ENCODE results near the gene MAP4K1.

The MAP4K1 gene

GRCh38 chr19:38638461-38638860 lies 20.7 kb upstream of the MAP4K1 start:
- Histone ChIP-seq H3K9ac (ENCODE audit: low read length) (no peak overlapping the region), H3K9me2 (replicated peaks; ENCODE audit: insufficient read depth, low read length) (no peaks in the 10 kb centered on the region), H3F3A (ENCODE audit: insufficient read depth, low read length) (no peaks in the 10 kb centered on the region; the same call in 1 of the 2 replicates), H3K4me2 (ENCODE audit: low read depth, low read length) (no peak overlapping the region), H2AFZ (ENCODE audit: low read length) (no peak overlapping the region), H3K9me3 (replicated peaks; ENCODE audit: insufficient read depth, low read length) (no peaks in the 10 kb centered on the region), H3K79me2 (ENCODE audit: low read length) (no peaks in the 10 kb centered on the region), H3K27me3 (replicated peaks; ENCODE audit: insufficient read depth, low read length) (no peaks in the 10 kb centered on the region), H3K27ac (ENCODE audit: low read length) (no peak overlapping the region), H3K4me3 (ENCODE audit: low read length) (no peak overlapping the region), H4K20me1 (ENCODE audit: insufficient read depth, low read length) (no peaks in the 10 kb centered on the region), H3K4me1 (ENCODE audit: low read length) (peaks cover 6% of the 10 kb centered on the region), H3K36me3 (replicated peaks; ENCODE audit: insufficient read depth, low read length) (no peaks in the 10 kb centered on the region)
- TF ChIP-seq EZH2 (optimal IDR thresholded peaks at IDR 0.05; ENCODE audit: low read depth, low read length) (no peak), CTCF (IDR thresholded peaks at IDR 0.05; ENCODE audit: low read length) (no peak), EZH2phosphoT487 (IDR thresholded peaks at IDR 0.05; ENCODE audit: low read length) (no peak)
- DNase-seq = no peak

- no peak for DNase-seq
- Histone ChIP-seq H3K79me2 (ENCODE audit: low read length) (no peaks in the 10 kb centered on the region), H3K4me2 (ENCODE audit: low read depth, low read length) (no peak overlapping the region), H3K9ac (ENCODE audit: low read length) (no peak overlapping the region), H3K4me3 (ENCODE audit: low read length) (no peak overlapping the region), H3F3A (ENCODE audit: insufficient read depth, low read length) (no peaks in the 10 kb centered on the region; the same call in 1 of the 2 replicates), H3K9me2 (replicated peaks; ENCODE audit: insufficient read depth, low read length) (no peaks in the 10 kb centered on the region), H3K27ac (ENCODE audit: low read length) (no peak overlapping the region), H3K4me1 (ENCODE audit: low read length) (peaks cover 6% of the 10 kb centered on the region), H4K20me1 (ENCODE audit: insufficient read depth, low read length) (no peaks in the 10 kb centered on the region), H3K9me3 (replicated peaks; ENCODE audit: insufficient read depth, low read length) (no peaks in the 10 kb centered on the region), H3K27me3 (replicated peaks; ENCODE audit: insufficient read depth, low read length) (no peaks in the 10 kb centered on the region), H3K36me3 (replicated peaks; ENCODE audit: insufficient read depth, low read length) (no peaks in the 10 kb centered on the region), H2AFZ (ENCODE audit: low read length) (no peak overlapping the region)
- TF ChIP-seq EZH2phosphoT487 (IDR thresholded peaks at IDR 0.05; ENCODE audit: low read length) (no peak), CTCF (IDR thresholded peaks at IDR 0.05; ENCODE audit: low read length) (no peak), EZH2 (optimal IDR thresholded peaks at IDR 0.05; ENCODE audit: low read depth, low read length) (no peak)
Observed at GRCh38 chr19:38635483-38636399, 18.0 kb upstream of the MAP4K1 start.

DNA sequence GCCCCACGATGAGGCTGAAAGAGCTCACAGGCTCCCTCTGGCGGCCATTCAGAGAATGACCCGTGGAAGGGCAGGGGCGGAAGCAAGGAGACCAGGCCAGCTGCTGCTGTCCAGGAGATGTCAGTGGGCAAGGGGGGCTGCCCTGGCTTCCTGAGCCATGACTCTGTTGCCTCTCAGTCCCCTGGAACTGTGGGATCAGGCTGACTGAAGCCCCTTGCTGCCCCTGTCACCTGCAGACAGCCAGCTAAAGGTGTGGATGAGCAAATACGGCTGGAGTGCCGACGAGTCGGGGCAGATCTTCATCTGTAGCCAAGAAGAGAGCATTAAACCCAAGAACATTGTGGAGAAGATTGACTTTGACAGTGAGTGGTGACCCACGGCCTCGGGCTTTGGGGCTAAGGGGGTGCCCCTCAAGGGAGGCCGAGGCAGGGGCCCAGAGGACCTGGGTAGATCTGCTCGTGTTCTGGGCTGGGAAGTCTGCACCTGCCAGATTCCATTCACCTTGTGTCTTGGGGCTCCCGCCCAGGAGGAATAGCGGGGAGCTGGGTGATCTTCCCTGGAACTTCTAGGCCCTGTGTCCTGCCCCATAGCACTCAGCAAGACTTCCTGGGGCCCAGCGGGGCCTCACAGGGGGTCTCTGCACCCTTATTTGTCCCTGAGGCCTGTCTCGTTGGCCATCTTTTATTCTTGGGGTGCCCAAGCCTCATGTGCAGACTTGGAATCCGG lies 17.2 kb upstream of the MAP4K1 start:
- no peak overlapping the region for H3K9ac ChIP-seq (ENCODE audit: low read length)
- no peak overlapping the region for H3K27ac ChIP-seq (ENCODE audit: low read length)
- H3K9me2 ChIP-seq (replicated peaks; ENCODE audit: insufficient read depth, low read length) = no peaks in the 10 kb centered on the region
- H3F3A ChIP-seq (ENCODE audit: insufficient read depth, low read length) = no peaks in the 10 kb centered on the region; the same call in 1 of the 2 replicates
- no peak overlapping the region for H2AFZ ChIP-seq (ENCODE audit: low read length)
- no peak overlapping the region for H3K4me2 ChIP-seq (ENCODE audit: low read depth, low read length)
- H3K4me1 ChIP-seq (ENCODE audit: low read length) = peaks cover 6% of the 10 kb centered on the region
- no peaks in the 10 kb centered on the region for H3K36me3 ChIP-seq (replicated peaks; ENCODE audit: insufficient read depth, low read length)
- H3K27me3 ChIP-seq (replicated peaks; ENCODE audit: insufficient read depth, low read length) = no peaks in the 10 kb centered on the region
- peak; percentile 54 for DNase-seq
- H4K20me1 ChIP-seq (ENCODE audit: insufficient read depth, low read length) = no peaks in the 10 kb centered on the region
- no peaks in the 10 kb centered on the region for H3K9me3 ChIP-seq (replicated peaks; ENCODE audit: insufficient read depth, low read length)
- no peak overlapping the region for H3K4me3 ChIP-seq (ENCODE audit: low read length)
- no peaks in the 10 kb centered on the region for H3K79me2 ChIP-seq (ENCODE audit: low read length)
- TF ChIP-seq CTCF (IDR thresholded peaks at IDR 0.05; ENCODE audit: low read length) (peak; percentile 88), EZH2phosphoT487 (IDR thresholded peaks at IDR 0.05; ENCODE audit: low read length) (no peak), EZH2 (optimal IDR thresholded peaks at IDR 0.05; ENCODE audit: low read depth, low read length) (no peak)

Data from MM.1S (cell line).